ENCODE measurements around the gene TSPEAR.

TSPEAR gene

GRCh38 chr21:44625756-44626155, 85.6 kb downstream of the TSPEAR start:
- no peak for DNase-seq (ENCODE audit: extremely low read depth, insufficient read length)

GRCh38 chr21:44623575-44623974, 87.8 kb downstream of the TSPEAR start:
- TF ChIP-seq CTCF (IDR thresholded peaks at IDR 0.05; ENCODE audit: insufficient read depth, low read length, poor library complexity, severe bottlenecking): no peak
- Histone ChIP-seq H3K27me3 (replicated peaks; ENCODE audit: control insufficient read depth, insufficient read depth, low read length) (no peaks in the 10 kb centered on the region), H3K36me3 (ENCODE audit: control insufficient read depth, insufficient read depth, low read length) (no peaks in the 10 kb centered on the region), H3K4me3 (replicated peaks; ENCODE audit: low read depth, low read length) (no peak overlapping the region)
- DNase-seq (ENCODE audit: extremely low read depth, insufficient read length): no peak

More at GRCh38 chr21:44625756-44626155, 85.6 kb downstream of the TSPEAR start:
- H3K36me3 ChIP-seq (ENCODE audit: control insufficient read depth, insufficient read depth, low read length): no peaks in the 10 kb centered on the region
- no peaks in the 10 kb centered on the region for H3K27me3 ChIP-seq (replicated peaks; ENCODE audit: control insufficient read depth, insufficient read depth, low read length)
- TF ChIP-seq CTCF (IDR thresholded peaks at IDR 0.05; ENCODE audit: insufficient read depth, low read length, poor library complexity, severe bottlenecking): no peak
- no peak overlapping the region for H3K4me3 ChIP-seq (replicated peaks; ENCODE audit: low read depth, low read length)

GRCh38 chr21:44619886-44620285, 91.5 kb downstream of the TSPEAR start:
- no peak for DNase-seq (ENCODE audit: extremely low read depth, insufficient read length)
- TF ChIP-seq CTCF (IDR thresholded peaks at IDR 0.05; ENCODE audit: insufficient read depth, low read length, poor library complexity, severe bottlenecking): no peak

GRCh38 chr21:44618909-44619308, 92.5 kb downstream of the TSPEAR start:
- DNase-seq (ENCODE audit: extremely low read depth, insufficient read length): no peak
- Histone ChIP-seq H3K27me3 (replicated peaks; ENCODE audit: control insufficient read depth, insufficient read depth, low read length) (no peaks in the 10 kb centered on the region), H3K4me3 (replicated peaks; ENCODE audit: low read depth, low read length) (no peak overlapping the region), H3K36me3 (ENCODE audit: control insufficient read depth, insufficient read depth, low read length) (no peaks in the 10 kb centered on the region)
- TF ChIP-seq CTCF (IDR thresholded peaks at IDR 0.05; ENCODE audit: insufficient read depth, low read length, poor library complexity, severe bottlenecking): no peak

More at GRCh38 chr21:44619886-44620285, 91.5 kb downstream of the TSPEAR start:
- Histone ChIP-seq H3K4me3 (replicated peaks; ENCODE audit: low read depth, low read length) (no peak overlapping the region), H3K27me3 (replicated peaks; ENCODE audit: control insufficient read depth, insufficient read depth, low read length) (no peaks in the 10 kb centered on the region), H3K36me3 (ENCODE audit: control insufficient read depth, insufficient read depth, low read length) (no peaks in the 10 kb centered on the region)

GRCh38 chr21:44618504-44618903, 92.9 kb downstream of the TSPEAR start:
- no peak for DNase-seq (ENCODE audit: extremely low read depth, insufficient read length)
- Histone ChIP-seq H3K27me3 (replicated peaks; ENCODE audit: control insufficient read depth, insufficient read depth, low read length) (no peaks in the 10 kb centered on the region), H3K36me3 (ENCODE audit: control insufficient read depth, insufficient read depth, low read length) (no peaks in the 10 kb centered on the region), H3K4me3 (replicated peaks; ENCODE audit: low read depth, low read length) (no peak overlapping the region)
- peak; percentile 30 for TF ChIP-seq CTCF (IDR thresholded peaks at IDR 0.05; ENCODE audit: insufficient read depth, low read length, poor library complexity, severe bottlenecking)

- TF ChIP-seq CTCF (IDR thresholded peaks at IDR 0.05; ENCODE audit: insufficient read depth, low read length, poor library complexity, severe bottlenecking): no peak
- Histone ChIP-seq H3K36me3 (ENCODE audit: control insufficient read depth, insufficient read depth, low read length) (no peaks in the 10 kb centered on the region), H3K27me3 (replicated peaks; ENCODE audit: control insufficient read depth, insufficient read depth, low read length) (no peaks in the 10 kb centered on the region), H3K4me3 (replicated peaks; ENCODE audit: low read depth, low read length) (no peak overlapping the region)
- no peak for DNase-seq (ENCODE audit: extremely low read depth, insufficient read length)
These were observed 94.3 kb downstream of the TSPEAR start for GRCh38 chr21:44617071-44617501.

Data from GM06990 (cell line).